GM18867 (cell line): ENCODE measurements around the gene CER1.
A peak's percentile ranks its signal among the peaks of the same experiment; 100 is the strongest.
"Not testable (repeated sequence)": the region's sequence is repeated elsewhere in the genome, so short reads cannot be mapped to it uniquely, and the experiment has no call there.

ENCODE experiments used
- ATAC-seq: cut with Tn5 transposase; IDR thresholded peaks from one replicate; pipeline ENCODE4 v1.9.1; 2021; ENCODE audit warnings: mild to moderate bottlenecking, moderate library complexity; ENCODE audit not compliant: unreplicated experiment

Gene CER1

GRCh38 chr9:14719231-14719923 lies 3.2 kb downstream of the CER1 start:
- ATAC-seq = no peak

GRCh38 chr9:14715102-14715501 lies 7.4 kb downstream of the CER1 start:
- no peak for ATAC-seq

DNA sequence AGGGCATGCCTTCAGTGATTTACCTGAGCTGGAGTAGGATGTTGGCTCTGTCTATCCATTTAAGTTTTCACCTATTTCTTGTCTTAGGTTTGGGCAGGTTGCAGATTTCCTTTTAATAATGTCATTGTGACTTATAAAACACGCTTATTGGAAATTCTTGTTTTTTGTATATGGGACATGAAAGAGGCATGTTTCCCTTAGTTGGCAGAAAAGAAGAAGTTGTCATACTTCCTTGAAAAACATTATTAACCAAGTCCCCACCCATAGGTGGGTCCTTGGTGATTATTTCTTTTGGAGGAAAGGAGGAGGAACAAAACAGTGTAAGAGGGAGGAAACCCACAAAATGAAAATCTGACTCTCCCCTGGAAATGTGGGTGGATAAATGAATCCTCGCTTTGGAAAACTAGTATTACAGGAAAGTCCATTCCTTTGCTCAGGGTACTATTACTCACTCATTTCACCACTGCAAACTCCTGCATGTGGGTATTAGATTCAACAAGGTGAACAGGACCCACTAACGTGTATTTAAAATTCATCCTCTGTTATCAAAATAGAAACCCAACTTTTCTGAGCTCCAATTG lies 9.3 kb downstream of the CER1 start:
- ATAC-seq = no peak

DNA sequence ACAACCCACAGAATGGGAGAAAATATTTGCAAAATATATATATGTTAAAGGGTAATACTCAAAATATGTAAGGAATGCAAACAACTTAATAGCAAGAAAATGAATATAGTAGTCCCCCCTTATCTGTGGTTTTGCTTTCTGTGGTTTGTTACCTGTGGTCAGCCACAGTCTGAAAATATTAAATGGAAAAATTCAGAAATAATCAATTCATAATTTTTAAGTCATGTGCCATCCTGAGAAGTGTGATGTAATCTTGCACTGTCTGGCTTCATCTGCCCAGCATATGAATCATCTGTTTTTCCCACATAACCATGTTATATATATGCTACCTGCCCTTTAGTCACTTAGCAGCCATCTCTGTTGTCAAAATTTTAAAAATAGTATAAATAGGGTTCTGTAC lies 11.7 kb downstream of the CER1 start:
- ATAC-seq = no peak

GRCh38 chr9:14706530-14707140 lies 15.9 kb downstream of the CER1 start:
- ATAC-seq = peak; percentile 79

GRCh38 chr9:14705079-14705478 lies 17.5 kb downstream of the CER1 start:
- ATAC-seq = no peak

DNA sequence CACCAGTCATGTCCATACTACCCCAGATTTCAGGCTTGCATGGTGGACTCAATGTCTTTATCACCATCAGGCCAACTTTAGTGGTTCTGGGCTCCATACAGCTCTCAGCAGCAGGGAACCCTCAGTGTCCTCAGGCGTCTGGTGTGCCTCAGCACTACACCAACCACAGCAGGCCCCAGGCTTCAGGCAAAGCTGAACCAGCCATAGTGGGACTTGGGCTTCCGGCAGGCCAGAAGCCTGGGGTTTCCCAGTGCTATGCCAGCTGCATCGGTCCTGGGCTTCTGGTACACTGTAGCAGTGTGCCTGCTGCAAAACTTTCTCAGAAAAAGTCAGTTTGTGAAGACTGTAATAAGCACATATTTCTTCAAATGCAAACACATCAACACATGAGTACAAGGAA lies 18.3 kb downstream of the CER1 start:
- ATAC-seq = no peak

- no peak for ATAC-seq
These were observed 20.3 kb downstream of the CER1 start for GRCh38 chr9:14702200-14702720.

GRCh38 chr9:14693251-14693861 lies 29.2 kb downstream of the CER1 start, which contains the start of gene ZDHHC21:
TSS of gene ZDHHC21 (minus strand) at chr9:14693432. CDS start at chr9:14674340, 19,092 bp downstream.
- ATAC-seq = peak; percentile 93

DNA sequence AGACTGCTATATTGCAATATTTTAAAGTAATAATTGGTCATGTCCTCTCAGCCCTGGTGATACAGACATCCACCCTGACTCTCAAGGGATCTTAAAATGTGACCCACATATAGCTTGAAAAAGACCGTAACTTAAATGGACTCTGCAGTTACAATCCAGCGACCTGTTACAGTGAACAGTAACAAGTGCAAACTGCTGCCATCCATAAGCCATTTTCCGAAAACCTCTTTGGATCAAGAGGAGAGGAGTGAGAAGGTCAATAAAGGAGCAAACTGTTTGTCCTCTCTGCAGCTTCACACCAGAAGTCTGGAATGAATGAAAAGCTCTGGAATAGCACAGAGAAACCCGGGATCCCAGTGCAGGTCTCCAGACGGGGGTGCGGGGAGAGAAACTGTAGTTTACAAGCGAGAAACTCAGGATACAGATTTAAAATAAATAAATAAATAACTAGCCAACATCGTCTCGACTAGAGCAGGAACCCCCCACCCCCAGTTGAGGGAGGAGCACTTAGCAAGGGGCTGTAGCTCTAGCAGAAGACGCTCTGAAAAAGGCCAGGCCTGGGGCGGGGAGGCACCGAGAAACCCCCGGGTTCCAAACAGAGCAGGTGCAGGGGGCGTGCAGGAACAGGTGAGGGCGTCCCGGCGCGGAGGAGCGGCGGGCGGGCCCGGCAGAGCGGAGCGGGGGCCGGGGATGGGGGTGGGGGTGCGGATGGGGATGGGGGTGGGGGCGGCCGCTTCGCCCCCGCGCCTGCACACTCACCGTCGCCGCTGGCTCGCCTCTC lies 29.9 kb downstream of the CER1 start:
- ATAC-seq = peak; percentile 39

DNA sequence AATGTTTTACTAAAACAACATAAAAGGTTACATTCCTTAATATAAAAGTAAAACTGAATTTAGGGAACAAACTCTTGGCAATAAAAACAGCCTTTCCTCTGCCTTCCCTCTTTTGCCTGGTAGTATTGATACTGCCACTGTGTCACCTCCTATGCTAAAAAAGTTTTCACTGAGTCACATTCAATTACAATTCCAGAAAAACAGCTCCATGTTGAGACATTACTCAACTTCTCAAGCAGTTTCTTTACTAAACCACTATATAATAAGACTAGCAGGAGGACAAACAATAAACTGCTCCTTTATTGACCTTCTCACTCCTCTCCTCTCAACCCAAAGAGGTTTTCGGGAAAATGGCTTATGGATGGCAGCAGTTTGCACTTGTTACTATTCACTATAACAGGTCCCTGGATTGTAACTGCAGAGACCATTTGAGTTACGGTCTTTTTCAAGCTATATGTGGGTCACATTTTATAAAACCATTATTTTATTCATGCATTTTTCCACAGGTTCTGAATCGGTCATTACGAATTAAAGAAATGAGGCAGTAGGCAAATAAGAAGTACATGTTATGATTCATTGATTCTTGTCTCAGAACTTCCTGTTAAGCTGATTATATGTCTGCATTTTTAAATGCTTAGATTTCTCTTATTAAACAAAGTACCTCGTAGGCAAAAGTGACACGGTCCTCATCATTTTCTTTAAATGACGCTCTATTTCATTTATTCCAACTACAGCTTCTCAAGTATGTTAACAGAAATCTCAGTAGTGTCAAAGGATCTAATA lies 31.4 kb downstream of the CER1 start:
- ATAC-seq = no peak

- ATAC-seq = no peak
These were observed 35.4 kb downstream of the CER1 start for GRCh38 chr9:14687042-14687719.

DNA sequence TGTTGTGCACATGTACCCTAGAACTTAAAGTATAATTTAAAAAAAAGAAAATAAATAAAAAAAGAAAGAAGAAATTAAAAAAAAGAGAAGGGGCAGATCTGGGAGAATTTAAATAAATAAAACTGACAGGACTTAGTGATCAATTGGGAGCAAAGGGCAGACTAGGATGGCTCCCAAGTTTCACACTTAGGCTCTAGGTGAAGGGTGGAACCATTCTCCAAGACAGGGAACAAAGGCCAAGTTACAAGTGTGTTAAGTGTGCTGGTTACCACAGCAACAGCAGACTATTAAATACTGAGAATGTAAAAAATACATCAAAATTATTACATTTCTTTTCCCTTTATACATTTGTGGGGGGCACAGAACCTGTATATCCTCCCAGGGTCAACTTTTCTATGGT lies 36.4 kb downstream of the CER1 start:
- ATAC-seq = no peak

GRCh38 chr9:14682616-14683015 lies 39.9 kb downstream of the CER1 start:
- not testable (repeated sequence) for ATAC-seq

DNA sequence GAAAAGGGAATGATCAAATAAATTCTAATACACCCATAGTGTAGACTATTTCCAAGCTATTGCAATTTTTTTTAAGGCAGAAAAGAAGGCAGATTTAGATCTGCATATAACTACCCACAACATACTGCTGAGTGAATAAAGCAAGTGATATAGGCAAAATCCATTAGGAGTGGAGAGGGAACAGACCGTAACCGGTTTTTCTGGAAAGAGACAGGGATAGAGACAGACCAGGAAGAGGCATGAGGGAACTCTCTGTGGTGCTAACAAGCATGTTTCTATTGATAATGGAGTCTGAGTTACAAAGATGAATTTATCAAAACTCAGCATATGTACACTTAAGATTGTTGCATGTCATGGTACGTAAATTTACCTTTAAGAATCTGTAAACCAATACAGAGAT lies 43.8 kb downstream of the CER1 start:
- ATAC-seq = no peak

- ATAC-seq = no peak
These were observed 44.7 kb downstream of the CER1 start for GRCh38 chr9:14677872-14678271.

DNA sequence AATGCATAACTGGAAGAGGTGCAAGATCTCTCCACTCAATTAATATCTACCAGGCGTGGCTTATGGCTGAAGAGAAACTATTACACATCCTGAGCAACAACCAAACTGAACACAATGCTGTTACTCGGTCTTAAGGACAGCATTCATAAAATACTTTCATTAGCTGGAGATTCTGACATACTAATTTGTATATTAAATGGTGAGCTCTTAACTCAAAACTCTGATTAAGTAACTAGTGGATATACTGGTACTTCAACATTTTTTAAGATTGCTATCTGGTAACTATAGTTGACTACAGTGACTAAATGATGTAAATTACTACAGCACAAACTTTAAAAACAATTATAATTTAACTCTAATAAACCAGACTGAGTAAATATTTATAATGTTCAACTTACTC lies 45.1 kb downstream of the CER1 start:
- no peak for ATAC-seq

DNA sequence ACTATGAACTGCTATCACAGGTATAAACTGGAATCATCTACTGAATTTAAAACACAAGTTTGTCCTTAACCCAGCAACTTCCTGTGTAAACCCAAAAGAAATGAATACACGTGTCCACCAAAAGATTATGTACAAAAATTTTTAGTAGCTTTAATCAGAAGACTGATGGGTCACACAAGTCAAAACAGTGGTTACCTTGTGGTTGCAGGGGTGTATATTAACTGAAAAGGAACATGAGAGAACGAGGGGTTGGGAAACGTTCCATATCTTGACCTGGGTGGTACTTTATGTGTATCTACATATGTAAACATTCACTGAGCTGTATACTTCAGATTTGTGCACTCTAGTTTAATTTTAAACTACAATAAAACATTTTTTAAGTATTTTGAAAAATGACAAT lies 47.9 kb downstream of the CER1 start:
- ATAC-seq = no peak

DNA sequence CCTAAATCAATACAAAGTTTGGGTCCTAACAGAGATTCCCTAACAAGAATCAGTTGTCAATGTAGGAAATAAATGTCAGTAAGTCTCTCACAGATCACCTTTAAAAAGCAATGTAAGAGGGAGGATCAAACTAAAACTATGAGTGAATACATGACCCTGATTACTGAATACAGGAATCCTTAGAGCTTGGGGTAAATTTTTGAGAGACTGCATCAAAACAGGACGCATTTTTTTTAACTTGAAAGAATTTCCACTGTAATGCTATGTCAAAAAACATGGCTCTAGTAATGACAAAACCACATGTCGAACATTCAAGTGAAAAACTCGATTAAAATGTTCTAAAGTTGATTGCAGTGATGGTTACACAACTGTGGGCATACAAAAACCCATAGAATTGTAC lies 51.2 kb downstream of the CER1 start:
- no peak for ATAC-seq

DNA sequence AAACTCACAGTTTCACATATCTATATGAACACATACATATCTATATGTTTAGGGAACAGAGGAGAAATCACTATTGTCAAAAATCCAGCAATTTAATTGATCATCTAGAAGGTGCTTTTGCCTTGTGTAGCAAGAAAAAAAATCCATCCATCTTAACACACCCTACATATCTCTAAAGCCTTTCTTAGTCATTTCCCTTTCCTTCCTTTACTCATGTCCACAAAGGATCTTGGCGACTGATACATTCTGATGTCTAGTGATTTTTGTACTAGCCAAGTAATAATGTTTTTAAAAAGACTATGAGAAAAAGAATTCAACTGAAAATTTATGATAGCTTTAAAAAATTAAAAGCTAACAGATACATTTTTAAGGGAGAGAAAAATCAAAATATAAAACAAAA lies 51.8 kb downstream of the CER1 start:
- no peak for ATAC-seq
